IPS-18c (cell line): ENCODE results near the gene SNX22.

Source experiments
- H3K4me3 ChIP-seq: 2 replicates; pipeline ENCODE4 v1.7.0; 2013; ENCODE audit warnings: low read depth, mild to moderate bottlenecking, low read length, moderate library complexity; ENCODE audit not compliant: insufficient read depth
- H3K9me3 ChIP-seq: one replicate; pipeline ENCODE4 v1.6.1; 2013; ENCODE audit warnings: mild to moderate bottlenecking, low read length, moderate library complexity; ENCODE audit not compliant: control insufficient read depth, insufficient read depth

SNX22 gene

GRCh38 chr15:64164436-64164835 is 12.9 kb downstream of the SNX22 start:
- no peaks in the 10 kb centered on the region for H3K9me3 ChIP-seq
- H3K4me3 ChIP-seq, result no peak overlapping the region

DNA sequence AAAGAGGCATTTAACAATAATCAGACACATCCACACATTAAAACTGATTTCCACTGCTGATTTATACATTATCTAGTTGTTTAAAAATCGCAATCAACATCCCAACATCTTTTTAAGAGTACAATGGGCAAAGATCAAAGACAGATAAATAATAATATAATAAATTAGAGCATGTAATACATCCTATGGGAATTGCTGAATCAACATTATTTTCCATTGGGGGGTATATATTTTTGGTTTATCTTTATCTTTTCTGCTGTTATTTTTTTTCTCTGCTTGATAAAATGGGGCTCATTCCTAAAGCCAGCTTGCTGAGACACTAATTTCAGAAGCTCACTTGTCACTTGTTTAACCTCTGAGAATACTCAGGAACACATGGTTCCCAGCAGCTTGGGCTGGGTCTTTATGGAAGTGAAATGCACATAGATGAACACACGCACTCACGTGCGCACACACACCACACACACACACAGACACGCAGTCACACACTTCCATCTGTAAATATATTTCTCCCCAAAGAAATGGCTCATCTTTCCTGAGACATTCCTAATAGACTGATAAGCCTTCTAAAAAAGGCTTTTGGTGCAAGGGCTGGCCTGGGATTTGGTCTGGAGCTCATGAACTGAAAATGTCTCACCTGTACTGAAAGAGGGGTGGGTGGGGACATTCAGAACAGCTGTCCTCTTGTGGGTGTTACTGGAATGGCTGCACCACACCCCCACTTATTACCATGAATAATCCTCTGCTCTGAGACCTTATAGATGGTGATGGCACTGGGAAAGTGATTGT is 14.8 kb downstream of the SNX22 start:
- H3K9me3 ChIP-seq, result no peaks in the 10 kb centered on the region
- H3K4me3 ChIP-seq, result no peak overlapping the region

DNA sequence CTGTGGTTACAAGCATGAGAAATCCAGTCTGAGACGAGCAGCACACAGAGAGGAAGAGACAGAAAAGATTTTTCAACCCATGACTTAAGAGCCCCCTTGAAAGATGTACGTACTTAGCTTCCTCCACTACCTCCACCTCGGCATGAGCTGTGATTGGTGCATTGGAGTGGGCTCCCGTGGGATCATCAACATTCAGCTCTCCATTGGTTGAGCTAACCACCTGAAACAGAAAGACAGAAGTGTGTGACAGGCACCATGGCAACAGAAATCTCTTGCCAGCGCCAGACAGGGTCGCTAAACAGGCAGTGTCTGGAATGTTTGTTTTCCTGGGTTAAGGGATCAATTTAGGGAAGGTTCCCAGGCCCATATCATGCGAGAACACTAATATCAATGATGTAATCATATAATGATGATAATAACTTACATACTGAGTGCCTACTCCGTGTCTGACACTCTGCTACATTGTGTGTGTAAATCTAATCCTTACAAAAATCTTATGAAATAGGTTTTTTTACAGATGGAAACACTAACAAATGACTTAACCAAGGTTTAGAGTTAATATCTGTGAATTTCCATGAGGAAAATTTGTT is 28.8 kb downstream of the SNX22 start:
- Histone ChIP-seq H3K9me3 (no peaks in the 10 kb centered on the region), H3K4me3 (no peak overlapping the region)

GRCh38 chr15:64182859-64183370 is 31.4 kb downstream of the SNX22 start:
- H3K9me3 ChIP-seq, result no peaks in the 10 kb centered on the region
- no peak overlapping the region for H3K4me3 ChIP-seq

- Histone ChIP-seq H3K9me3 (no peaks in the 10 kb centered on the region), H3K4me3 (no peak overlapping the region)
Observed at GRCh38 chr15:64185146-64185911, 33.8 kb downstream of the SNX22 start.

DNA sequence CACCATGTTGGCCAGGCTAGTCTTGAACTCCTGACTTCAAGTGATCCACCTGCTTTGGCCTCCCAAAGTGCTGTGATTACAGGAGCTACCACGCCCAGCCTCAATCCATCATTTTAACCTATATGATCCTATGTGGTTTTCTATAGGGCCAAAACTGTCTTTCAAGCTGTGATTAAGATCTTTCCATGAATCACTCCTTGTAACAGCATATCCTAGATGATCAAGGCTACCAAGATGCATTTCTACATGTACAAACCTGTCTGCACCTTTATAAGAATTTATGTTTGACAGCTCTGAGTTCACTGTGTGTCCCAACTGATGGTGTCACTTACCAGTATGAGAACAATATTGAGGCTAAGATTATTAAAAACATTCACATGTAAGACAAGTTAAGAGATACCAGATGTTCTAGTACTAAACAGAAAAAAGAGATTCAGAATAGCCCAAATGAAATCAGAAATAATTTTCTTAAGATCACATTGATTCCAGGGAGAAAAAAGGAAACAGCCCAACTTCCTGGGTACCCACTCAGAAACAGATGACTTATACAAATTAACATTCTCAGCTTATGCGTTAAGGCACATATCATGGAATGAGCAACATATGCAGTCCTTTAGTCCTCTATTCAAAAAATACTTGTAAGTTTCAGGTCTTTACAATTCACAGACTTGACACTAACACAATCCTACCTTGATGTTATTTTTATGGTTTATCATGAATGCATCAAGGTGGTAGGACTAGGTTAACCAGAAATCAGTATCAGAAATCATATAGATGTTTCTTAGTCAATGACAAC is 36.1 kb downstream of the SNX22 start:
- H3K9me3 ChIP-seq, result no peaks in the 10 kb centered on the region
- H3K4me3 ChIP-seq, result no peak overlapping the region

GRCh38 chr15:64191971-64192830 is 40.7 kb downstream of the SNX22 start:
- no peaks in the 10 kb centered on the region for H3K9me3 ChIP-seq
- H3K4me3 ChIP-seq, result no peak overlapping the region

- H3K9me3 ChIP-seq, result no peaks in the 10 kb centered on the region
- no peak overlapping the region for H3K4me3 ChIP-seq
Observed at GRCh38 chr15:64193971-64194370, 42.4 kb downstream of the SNX22 start.

- Histone ChIP-seq H3K4me3 (no peak overlapping the region), H3K9me3 (no peaks in the 10 kb centered on the region)
Observed at GRCh38 chr15:64197425-64197824, 45.9 kb downstream of the SNX22 start.

DNA sequence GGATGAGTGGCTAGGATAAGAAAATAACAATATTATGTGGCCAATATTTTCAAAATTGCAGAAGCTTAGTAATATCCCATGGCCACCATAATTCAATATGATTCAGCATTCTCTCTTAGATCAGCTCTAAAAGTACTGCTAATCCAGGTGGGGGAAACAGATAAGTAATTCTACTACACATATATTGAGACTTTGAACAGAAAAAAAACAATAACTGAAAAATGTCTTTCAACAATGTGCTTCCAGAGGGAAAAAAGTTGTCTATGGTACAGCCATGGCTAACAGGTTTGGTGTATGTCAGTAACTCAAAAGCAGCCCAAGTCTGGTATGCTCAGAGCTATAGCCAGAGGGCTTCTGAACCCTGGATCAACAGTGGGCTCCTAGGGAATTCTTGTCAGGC is 53.7 kb downstream of the SNX22 start:
- H3K9me3 ChIP-seq, result no peaks in the 10 kb centered on the region
- no peak overlapping the region for H3K4me3 ChIP-seq
